Fibroblast of the aortic adventitia (primary cell): Measurements from ENCODE around the gene ALB. TPM values are rescaled to one million over a fixed set of nuclear protein-coding genes. Genes with fewer than 3 reads are reported as not detected.

ENCODE experiments used
- DNase-seq: peaks from one replicate; pipeline ENCODE4 v3.0.0-alpha.2; 2010; ENCODE audit warnings: low read depth
- H3K4me3 ChIP-seq: 2 replicates; pipeline ENCODE4 v1.5.1; 2011; ENCODE audit warnings: low read depth, mild to moderate bottlenecking, control low read depth, low read length, moderate library complexity
- CTCF ChIP-seq: IDR thresholded peaks from 2 replicates; pipeline ENCODE4 v1.5.1; 2011; ENCODE audit warnings: mild to moderate bottlenecking, low read length, control low read depth, inconsistent platforms; ENCODE audit not compliant: insufficient read depth
- total RNA-seq: library from RNA; depleted of rRNA; stranded (reverse); fragments of >200 nt; gene quantifications from 2 replicates; pipeline ENCODE4 v1.2.3, GENCODE V29; 2012; ENCODE audit warnings: low replicate concordance

Gene ALB
- total RNA-seq, 1 donor = not detected

DNA sequence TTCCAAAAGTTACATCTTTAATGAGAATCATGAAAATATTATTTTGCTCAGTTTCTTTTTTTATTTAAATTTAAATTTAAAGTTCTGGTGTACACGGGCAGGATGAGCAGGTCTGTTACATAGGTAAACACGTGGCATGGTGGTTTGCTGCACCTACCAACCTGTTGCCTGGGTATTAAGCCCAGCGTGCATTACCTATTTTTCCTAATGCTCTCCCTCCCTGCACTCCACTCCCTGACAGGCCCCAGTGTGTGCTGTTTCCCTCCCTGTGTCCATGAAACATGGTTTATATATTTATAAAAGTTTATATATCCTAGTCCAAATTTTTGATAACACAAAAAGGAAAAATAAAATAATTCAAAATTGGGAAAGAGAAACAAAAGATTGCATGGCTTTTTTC, 35.9 kb downstream of the ALB start:
- no peak for TF ChIP-seq CTCF
- DNase-seq = no peak
- no peak overlapping the region for H3K4me3 ChIP-seq

DNA sequence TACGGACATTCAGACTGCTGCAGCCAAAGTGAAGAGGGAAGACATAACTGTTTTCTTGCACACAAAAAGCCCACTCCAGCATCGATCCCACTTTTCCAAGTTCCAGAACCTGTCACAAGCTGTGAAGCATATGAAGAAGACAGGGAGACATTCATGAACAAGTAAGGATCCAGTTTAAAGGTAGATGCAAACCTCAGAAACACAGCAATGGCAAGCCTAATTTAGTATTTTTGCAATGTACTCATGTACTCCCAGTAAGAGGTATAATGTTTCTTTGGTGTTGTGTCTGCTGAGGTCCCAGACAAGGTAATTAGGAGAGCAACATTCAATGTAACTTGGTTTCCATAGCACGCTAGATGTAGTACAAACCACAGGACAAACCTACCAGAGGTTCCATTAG, 36.6 kb downstream of the ALB start:
- no peak for TF ChIP-seq CTCF
- no peak overlapping the region for H3K4me3 ChIP-seq
- no peak for DNase-seq

DNA sequence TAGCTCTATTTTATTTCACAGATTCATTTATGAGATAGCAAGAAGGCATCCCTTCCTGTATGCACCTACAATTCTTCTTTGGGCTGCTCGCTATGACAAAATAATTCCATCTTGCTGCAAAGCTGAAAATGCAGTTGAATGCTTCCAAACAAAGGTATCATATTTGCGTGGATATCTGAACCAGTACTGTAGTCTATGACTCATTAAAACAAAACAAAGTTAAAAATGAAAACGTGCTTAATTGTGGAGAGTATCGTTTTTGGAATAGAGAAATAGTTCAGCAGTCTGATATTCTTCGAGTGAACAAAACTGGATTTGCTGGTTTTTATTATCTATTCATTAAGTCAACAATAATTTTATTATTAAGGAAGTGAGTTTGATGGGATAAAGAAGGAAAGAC, 38.2 kb downstream of the ALB start:
- no peak for DNase-seq
- TF ChIP-seq CTCF = no peak
- H3K4me3 ChIP-seq = no peak overlapping the region

GRCh38 chr4:73443224-73443623, 39.1 kb downstream of the ALB start:
- no peak for DNase-seq
- no peak for TF ChIP-seq CTCF
- H3K4me3 ChIP-seq = no peak overlapping the region

DNA sequence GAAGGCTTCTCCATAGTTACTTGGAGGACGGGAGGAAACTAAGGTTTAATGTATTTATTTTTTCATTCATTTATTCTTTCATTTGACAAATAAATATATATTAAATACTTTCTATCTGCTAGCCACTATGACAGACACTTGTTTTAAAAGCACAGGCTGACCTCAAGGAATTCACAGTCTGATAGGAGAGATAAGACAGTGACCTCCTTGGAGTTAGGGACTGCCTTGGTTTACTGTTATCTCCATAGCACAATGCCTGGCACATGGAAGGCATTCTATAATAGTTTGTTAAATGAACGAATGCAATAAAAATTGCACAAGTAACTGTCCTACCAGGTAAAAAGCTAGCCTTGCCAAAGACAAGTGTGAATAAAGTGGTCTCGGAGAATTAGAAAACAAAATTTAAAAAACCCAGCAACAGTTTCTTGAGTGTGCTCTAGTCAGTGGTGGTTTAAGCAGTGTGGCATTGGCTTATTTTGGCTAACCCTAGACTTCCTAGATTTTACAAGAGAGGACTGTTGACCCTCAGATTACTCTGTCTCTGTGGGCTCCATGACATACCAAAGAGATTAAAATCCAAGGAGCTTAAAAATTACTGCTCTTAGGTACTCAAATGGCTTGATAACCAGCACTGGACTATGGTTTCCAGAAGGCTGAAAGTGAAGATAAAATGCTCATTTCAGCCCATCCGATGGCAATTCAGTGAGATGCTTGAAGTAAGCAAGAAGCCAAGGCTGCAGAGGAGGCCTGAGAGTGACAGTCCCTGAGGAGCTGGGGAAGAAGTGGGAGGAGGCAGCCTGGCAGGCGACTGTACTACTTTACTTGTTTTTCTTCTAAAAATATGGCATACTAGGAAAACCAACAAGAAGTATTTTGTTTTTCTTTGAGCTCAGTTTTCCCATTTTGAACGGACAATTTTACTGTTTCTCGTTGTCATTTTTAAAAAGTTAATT, 41.6 kb downstream of the ALB start:
- H3K4me3 ChIP-seq = no peak overlapping the region
- DNase-seq = no peak
- no peak for TF ChIP-seq CTCF

GRCh38 chr4:73446336-73446938, 42.4 kb downstream of the ALB start:
- peak; percentile 77 for TF ChIP-seq CTCF
- H3K4me3 ChIP-seq = no peak overlapping the region
- peak; percentile 65 for DNase-seq
